ENCODE data around the gene LZTS2. TPM values are rescaled to one million over a fixed set of nuclear protein-coding genes. Genes with fewer than 3 reads are reported as not detected.

LZTS2 gene
- total and polyA plus RNA-seq, 2 of the 8 experiments (the other 6 are each of a cell fraction or from before 2014, with no cell fraction given), result 75.7 to 99.5 TPM

- no peak overlapping the region for H3K4me2 ChIP-seq (ENCODE audit: insufficient read depth in 1 of 2, low read depth in 2 of 2, low read length in 2 of 2)
- no peak overlapping the region for H4K5ac ChIP-seq (ENCODE audit: insufficient read length, low read depth, low read length)
- H4K8ac ChIP-seq (ENCODE audit: extremely low read depth, insufficient read depth, low read length), result no peak overlapping the region; the same call in 1 of the 2 replicates
- H3K4me3 ChIP-seq (ENCODE audit: extremely low read depth in 1 of 4, insufficient read depth in 2 of 4, low read depth in 3 of 4, low read length in 4 of 4), result no peak overlapping the region
- peaks cover 2 to 19% of the 10 kb centered on the region in 2 experiments for H4K20me1 ChIP-seq (replicated peaks in 1 of 2; ENCODE audit: control insufficient read depth in 1 of 2, insufficient read depth in 2 of 2, low read length in 2 of 2)
- no peak for DNase-seq (ENCODE audit: low read depth in 1 of 2, low spot score in 2 of 2)
- no peak overlapping the region for H3K18ac ChIP-seq (ENCODE audit: extremely low read depth, low read length)
- no peak overlapping the region for H3K27ac ChIP-seq (ENCODE audit: low read depth, low read length)
- H3K79me2 ChIP-seq (ENCODE audit: control insufficient read depth in 1 of 2, insufficient read depth in 2 of 2, low read length in 2 of 2), result peaks cover 0 to 33% of the 10 kb centered on the region in 2 experiments; a peak in 2 of 4 replicates
- no peak overlapping the region for H2BK15ac ChIP-seq (ENCODE audit: low read length)
- H2BK5ac ChIP-seq (ENCODE audit: low read depth, low read length), result no peak overlapping the region
- CTCF ChIA-PET (ENCODE audit: partially characterized antibody), result interaction anchor here (0.8 to 26.8 kb wide), 9 partner anchors 5 to 140 kb away, joined by 3 to 464 read pairs (median 4); partner anchors contain the start of genes LZTS2, MRPL43 and TWNK
- H3K79me1 ChIP-seq (ENCODE audit: low read depth, low read length), result peaks cover 6% of the 10 kb centered on the region; the same call in 1 of the 2 replicates
- H3K36me3 ChIP-seq (ENCODE audit: control insufficient read depth in 2 of 4, insufficient read depth in 4 of 4, low read length in 3 of 4), result peaks cover 11 to 46% (median 31%) of the 10 kb centered on the region in 4 experiments; a peak in 7 of 8 replicates
- H3K23ac ChIP-seq (ENCODE audit: insufficient read length), result no peak overlapping the region
- no peaks in the 10 kb centered on the region for H3K27me3 ChIP-seq (replicated peaks in 1 of 4; ENCODE audit: control insufficient read depth in 3 of 4, extremely low read depth in 1 of 4, insufficient read depth in 3 of 4, low read length in 3 of 4)
- no peaks in the 10 kb centered on the region for H3K9me3 ChIP-seq (ENCODE audit: insufficient read depth in 2 of 2, low read depth in 1 of 2, low read length in 1 of 2)
- H4K91ac ChIP-seq (replicated peaks; ENCODE audit: insufficient read length, low read length), result no peak overlapping the region
- no peak overlapping the region for H2AFZ ChIP-seq (ENCODE audit: low read length)
- no peak overlapping the region for H2BK20ac ChIP-seq (ENCODE audit: low read length)
- no peak overlapping the region for H2BK12ac ChIP-seq (ENCODE audit: low read depth, low read length)
- no peak overlapping the region for H3K14ac ChIP-seq (ENCODE audit: insufficient read length)
- peaks cover 4 to 18% (median 9%) of the 10 kb centered on the region in 4 experiments for H3K4me1 ChIP-seq (replicated peaks in 1 of 4; ENCODE audit: control insufficient read depth in 3 of 4, insufficient read depth in 4 of 4, low read length in 3 of 4)
- WGBS, 2 experiments (ENCODE audit: extremely low coverage in 1 of 2, insufficient coverage in 1 of 2, insufficient read length in 1 of 2, insufficient replicate concordance in 2 of 2, low coverage in 1 of 2, low lambda C conversion rate in 2 of 2, missing lambda C conversion rate in 1 of 2), result 94% methylated on average over 11 of the region's 11 CpGs; no CpG with 5 or more reads in 1 of the 2 experiments
- H3K56ac ChIP-seq (replicated peaks; ENCODE audit: insufficient read length, low read depth, low read length), result no peak overlapping the region
- POLR2A ChIA-PET (ENCODE audit: partially characterized antibody), result interaction anchor here (0.8 to 12.6 kb wide), 5 partner anchors 7 to 17 kb away, joined by 3 to 143 read pairs (median 7); no protein-coding TSS in a partner anchor
- no peak overlapping the region for H2AK5ac ChIP-seq (ENCODE audit: low read depth, low read length)
- H3K23me2 ChIP-seq (ENCODE audit: low read depth, low read length), result peaks cover 15% of the 10 kb centered on the region
- no peak overlapping the region for H3K9ac ChIP-seq (replicated peaks in 1 of 4; ENCODE audit: extremely low read depth in 1 of 4, low read depth in 3 of 4, low read length in 3 of 4)
- H2BK120ac ChIP-seq (replicated peaks; ENCODE audit: low read depth, low read length), result no peak overlapping the region
- TF ChIP-seq POLR2AphosphoS5 (IDR thresholded peaks at IDR 0.05; ENCODE audit: low read depth, low read length), result no peak
- TF ChIP-seq RAD21 (IDR thresholded peaks at IDR 0.05 in 1 of 2, conservative IDR thresholded peaks at IDR 0.05 in 1 of 2; ENCODE audit: low read depth in 2 of 2, low read length in 2 of 2), result no peak
- TF ChIP-seq HDAC6 (IDR thresholded peaks at IDR 0.05; ENCODE audit: low read depth, low read length), result no peak
- no peak for TF ChIP-seq SUZ12 (IDR thresholded peaks at IDR 0.05; ENCODE audit: low read length)
- no peak for TF ChIP-seq RNF2 (IDR thresholded peaks at IDR 0.05; ENCODE audit: borderline replicate concordance, low read depth, low read length, missing control alignments, poor library complexity, severe bottlenecking)
- no peak for TF ChIP-seq TEAD4 (IDR thresholded peaks at IDR 0.05; ENCODE audit: low read depth, low read length)
- TF ChIP-seq SIRT6 (IDR thresholded peaks at IDR 0.05; ENCODE audit: low read length), result no peak
- no peak for TF ChIP-seq CBX5 (IDR thresholded peaks at IDR 0.05; ENCODE audit: low read depth, low read length)
- no peak for TF ChIP-seq SP1 (IDR thresholded peaks at IDR 0.05; ENCODE audit: low read depth, low read length)
- TF ChIP-seq POU5F1 (IDR thresholded peaks at IDR 0.05; ENCODE audit: low read depth, low read length), result no peak
- TF ChIP-seq BACH1 (IDR thresholded peaks at IDR 0.05; ENCODE audit: low read length), result no peak
- TF ChIP-seq CTBP2 (IDR thresholded peaks at IDR 0.05; ENCODE audit: borderline replicate concordance, insufficient read depth, insufficient read length, low read length), result no peak
- no peak for TF ChIP-seq RBBP5 (IDR thresholded peaks at IDR 0.05; ENCODE audit: borderline replicate concordance, low read depth, low read length)
- no peak overlapping the region for H3K4ac ChIP-seq (replicated peaks; ENCODE audit: insufficient read length, low read depth, low read length)
- no peak for FAIRE-seq
These were observed 2.8 kb downstream of the LZTS2 start for GRCh38 chr10:101002456-101002855.
